Activated CD4-positive, alpha-beta T cell treated with anti-CD3 and anti-CD28 coated beads for 36 hours (primary cell): ENCODE data around the gene FREM1. TPM values are rescaled to one million over a fixed set of nuclear protein-coding genes. Genes with fewer than 3 reads are reported as not detected.

Experiments used
- ATAC-seq: fragments of 200-7000 bp; cut with Tn5 transposase; one replicate; pipeline ENCODE4 v1.10.0; 2021; ENCODE audit warnings: mild to moderate bottlenecking, moderate library complexity
- CTCF ChIA-PET: fragments of 350-600 bp; sonication (Branson Sonifier 250); formaldehyde crosslinking; loops from one replicate; lab custom pipeline; 2021; ENCODE audit warnings: antibody characterized with exemption; lab: Charles Lee
- POLR2A ChIA-PET: fragments of 350-600 bp; sonication (Branson Sonifier 250); formaldehyde crosslinking; loops from one replicate; lab custom pipeline; 2021; ENCODE audit warnings: antibody characterized with exemption, inconsistent platforms; lab: Charles Lee
- DNase-seq: peaks from one replicate; pipeline ENCODE4 v3.0.0-alpha.2; 2020
- H3K27ac Mint-ChIP-seq: one replicate; pipeline ENCODE4 v1.8.0; 2021; ENCODE audit warnings: mixed read lengths
- H3K27me3 Mint-ChIP-seq: one replicate; pipeline ENCODE4 v1.8.0; 2021; ENCODE audit warnings: mixed read lengths
- H3K36me3 Mint-ChIP-seq: one replicate; pipeline ENCODE4 v1.8.0; 2021; ENCODE audit warnings: low read depth, mixed read lengths
- H3K4me1 Mint-ChIP-seq: one replicate; pipeline ENCODE4 v1.8.0; 2021; ENCODE audit warnings: mixed read lengths
- H3K4me3 Mint-ChIP-seq: one replicate; pipeline ENCODE4 v1.8.0; 2021; ENCODE audit warnings: mild to moderate bottlenecking, moderate library complexity, mixed read lengths
- H3K9me3 Mint-ChIP-seq: one replicate; pipeline ENCODE4 v1.8.0; 2021; ENCODE audit warnings: low read depth, mixed read lengths
- intact Hi-C, 2 experiments: fragments of 100-400 bp; cut with DNase I in 1 of 2; cut with micrococcal nuclease in 1 of 2; formaldehyde crosslinking; loops; one replicate each; pipeline versions ENCODE4 v1.14.2 to v1.15.1; 2022 to 2024; cut with DNase I, micrococcal nuclease
- total RNA-seq, 2 experiments: library from RNA; stranded (reverse); gene quantifications; one replicate each; pipeline ENCODE4 v1.2.3, GENCODE V29; 2021

FREM1 gene
- total RNA-seq, 2 experiments from 2014 or later = not detected

DNA sequence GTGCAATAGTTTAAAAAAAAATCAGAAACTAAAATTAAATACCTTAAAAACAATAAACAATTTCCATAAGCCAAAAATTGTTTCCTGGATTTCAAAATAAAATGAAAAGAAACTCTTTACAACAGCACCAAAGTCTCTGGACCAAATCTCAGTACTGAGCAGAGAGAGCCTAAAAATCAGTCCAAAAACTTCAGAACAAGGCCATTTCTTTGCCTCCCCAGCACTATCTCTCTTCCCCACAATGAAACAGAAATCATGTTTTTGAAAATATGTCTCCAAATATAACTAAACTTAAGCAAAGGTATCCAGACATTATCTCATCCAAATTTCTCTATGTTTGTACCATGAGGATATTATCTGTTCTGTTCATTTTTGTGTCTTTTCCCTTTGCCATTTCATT lies 1.0 kb downstream of the FREM1 start:
- no peak for DNase-seq
- CTCF ChIA-PET = no interaction called here
- H3K36me3 Mint-ChIP-seq = no peaks in the 10 kb centered on the region
- no peaks in the 10 kb centered on the region for H3K4me1 Mint-ChIP-seq
- no peak overlapping the region for H3K4me3 Mint-ChIP-seq
- H3K27me3 Mint-ChIP-seq = peaks cover 5% of the 10 kb centered on the region
- no peak overlapping the region for H3K27ac Mint-ChIP-seq
- intact Hi-C loops = no loop called here
- POLR2A ChIA-PET = no interaction called here
- H3K9me3 Mint-ChIP-seq = no peaks in the 10 kb centered on the region
- ATAC-seq = no peak

DNA sequence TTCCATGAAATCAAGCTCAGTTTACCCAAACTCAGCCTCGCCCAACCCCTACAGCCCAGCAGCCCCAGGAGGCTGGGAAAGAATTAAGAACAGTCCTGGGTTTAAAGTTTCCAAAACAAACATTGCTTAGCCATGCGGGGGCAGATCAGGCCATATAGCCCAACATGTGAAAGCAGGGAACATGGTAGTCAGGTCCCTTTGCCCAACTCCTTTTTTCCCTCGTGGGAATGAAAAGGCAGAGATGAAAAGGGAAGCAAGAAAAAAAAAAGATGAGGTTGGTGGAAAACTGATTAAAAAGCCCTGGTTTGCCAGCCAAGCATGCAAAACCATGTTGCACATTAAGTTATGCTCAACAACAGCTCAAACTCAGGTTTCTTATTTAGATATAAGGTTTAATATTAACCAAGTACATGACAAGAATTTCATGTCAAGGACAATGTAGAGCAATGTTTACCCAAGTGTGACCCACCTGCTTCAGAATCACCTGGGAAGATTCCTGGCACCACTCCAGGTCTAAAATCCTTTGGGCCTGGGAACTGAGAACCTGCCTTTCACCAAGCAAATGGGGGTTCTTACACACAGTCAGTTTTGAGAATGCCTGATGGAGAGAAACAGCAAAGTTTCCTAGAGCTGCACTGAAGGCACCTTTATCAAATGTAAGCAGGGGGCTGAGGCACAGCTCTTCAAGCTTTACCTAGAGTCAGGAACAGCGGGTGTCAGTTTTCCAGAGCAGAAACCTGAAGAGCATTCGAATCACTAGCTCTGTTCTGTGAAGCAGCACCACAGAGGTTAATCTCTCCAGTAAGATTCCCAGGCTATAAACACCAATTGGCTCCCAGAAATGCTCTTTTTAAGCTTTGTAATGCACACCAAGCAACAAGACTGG lies 1.7 kb downstream of the FREM1 start:
- ChIA-PET CTCF (no interaction called here), POLR2A (no interaction called here)
- Mint-ChIP-seq H3K9me3 (no peaks in the 10 kb centered on the region), H3K27ac (no peak overlapping the region), H3K36me3 (no peaks in the 10 kb centered on the region), H3K4me1 (no peaks in the 10 kb centered on the region), H3K27me3 (peaks cover 5% of the 10 kb centered on the region), H3K4me3 (no peak overlapping the region)
- intact Hi-C loops = no loop called here
- no peak for ATAC-seq
- DNase-seq = no peak

DNA sequence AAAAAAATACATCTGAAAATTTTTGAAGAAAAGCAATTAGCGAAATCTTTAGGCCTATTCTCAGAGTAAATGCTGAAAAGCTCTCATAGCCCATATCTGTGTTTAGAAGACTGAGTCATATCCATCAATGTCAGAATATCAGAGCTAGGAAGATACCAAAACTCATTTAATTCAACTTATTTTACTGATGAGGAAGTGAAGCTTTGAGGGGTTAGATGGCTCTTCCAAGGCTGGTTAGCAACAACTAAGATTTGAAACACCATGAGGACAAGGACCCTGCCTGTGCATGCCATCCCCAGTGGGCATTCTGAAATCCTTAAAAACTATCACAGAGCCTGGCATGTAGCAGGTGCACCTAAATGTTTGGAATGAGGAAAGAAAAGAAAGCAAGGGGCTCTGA lies 2.5 kb downstream of the FREM1 start:
- Mint-ChIP-seq H3K9me3 (no peaks in the 10 kb centered on the region), H3K4me1 (no peaks in the 10 kb centered on the region), H3K27me3 (peaks cover 3% of the 10 kb centered on the region), H3K36me3 (no peaks in the 10 kb centered on the region), H3K27ac (no peak overlapping the region), H3K4me3 (no peak overlapping the region)
- ATAC-seq = no peak
- no peak for DNase-seq
- CTCF ChIA-PET = no interaction called here
- intact Hi-C loops = no loop called here
- POLR2A ChIA-PET = no interaction called here

DNA sequence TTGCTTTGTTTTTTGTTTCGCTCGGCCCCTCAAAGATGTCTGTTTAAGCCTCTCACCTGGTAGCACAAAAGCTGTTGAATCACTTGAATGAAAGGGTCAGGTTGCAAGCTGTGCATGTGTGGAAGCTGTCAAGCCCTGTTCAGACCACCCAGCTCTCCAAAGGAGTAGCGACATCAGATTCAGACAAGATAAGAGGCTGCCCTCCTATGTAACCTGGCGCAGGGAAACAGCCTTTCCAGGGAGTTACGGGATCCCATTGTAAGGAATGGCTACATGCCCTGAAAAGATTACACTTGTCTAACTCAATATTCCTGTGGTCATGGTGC lies 2.9 kb downstream of the FREM1 start:
- intact Hi-C loops = no loop called here
- Mint-ChIP-seq H3K27me3 (peaks cover 2% of the 10 kb centered on the region), H3K4me1 (no peaks in the 10 kb centered on the region), H3K27ac (no peak overlapping the region), H3K36me3 (no peaks in the 10 kb centered on the region), H3K9me3 (no peaks in the 10 kb centered on the region), H3K4me3 (no peak overlapping the region)
- DNase-seq (no peak), ATAC-seq (no peak)
- CTCF ChIA-PET = no interaction called here
- POLR2A ChIA-PET = no interaction called here

DNA sequence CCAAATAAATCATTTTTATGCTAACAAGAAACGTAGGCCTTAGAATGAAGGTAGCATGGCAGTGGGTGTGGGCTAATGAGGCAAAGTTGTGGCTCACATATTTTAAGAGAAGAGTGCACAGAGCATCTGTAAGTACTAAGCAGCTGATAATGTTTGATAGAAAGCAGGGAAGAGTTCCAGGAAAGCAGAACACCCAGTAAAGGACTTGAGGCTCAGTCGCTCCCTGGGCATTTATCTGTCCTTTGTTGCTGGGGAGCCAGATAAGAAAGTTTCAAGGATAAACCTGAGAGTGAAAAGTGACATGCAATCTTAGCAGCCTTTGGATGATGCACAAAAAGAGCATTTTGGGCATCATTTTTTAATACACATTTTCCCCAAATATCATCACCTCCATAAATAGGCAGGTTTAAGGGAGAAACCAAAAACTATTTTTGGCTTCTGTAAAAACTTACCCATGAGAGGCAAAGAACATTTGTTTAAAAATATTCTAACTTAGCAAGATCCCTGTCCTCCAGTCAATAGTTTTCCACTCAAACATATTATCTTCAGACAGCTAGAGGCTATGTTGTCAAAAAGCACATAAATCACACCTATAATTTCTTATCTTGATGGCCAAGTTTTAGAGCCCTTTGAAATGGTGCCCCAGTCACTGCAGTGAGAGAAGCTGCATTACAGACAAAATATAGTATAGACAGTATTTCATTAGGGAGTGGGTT lies 3.4 kb downstream of the FREM1 start:
- Mint-ChIP-seq H3K27me3 (no peaks in the 10 kb centered on the region), H3K36me3 (no peaks in the 10 kb centered on the region), H3K9me3 (no peaks in the 10 kb centered on the region), H3K4me3 (no peak overlapping the region), H3K4me1 (no peaks in the 10 kb centered on the region), H3K27ac (no peak overlapping the region)
- intact Hi-C loops = no loop called here
- POLR2A ChIA-PET = no interaction called here
- CTCF ChIA-PET = no interaction called here
- DNase-seq (no peak), ATAC-seq (no peak)

DNA sequence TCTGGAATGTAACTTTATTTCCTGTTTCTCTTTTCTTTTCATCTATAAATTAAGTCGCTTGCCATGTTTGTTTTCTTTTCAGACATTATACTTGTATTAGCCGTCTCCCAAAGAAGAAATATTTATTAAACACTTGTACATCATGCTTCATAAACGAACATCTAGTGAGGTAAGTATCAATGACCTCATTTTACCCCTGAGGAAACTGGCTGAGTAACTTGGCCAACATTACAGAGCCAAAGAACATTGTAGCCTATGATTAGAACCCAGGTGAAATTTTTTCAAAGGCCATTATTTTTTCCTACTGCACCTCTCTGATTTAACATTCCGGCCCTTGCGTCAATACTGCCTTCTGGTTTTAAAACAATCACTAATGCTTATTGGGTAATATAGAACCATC lies 4.2 kb downstream of the FREM1 start:
- H3K4me1 Mint-ChIP-seq = no peaks in the 10 kb centered on the region
- no peaks in the 10 kb centered on the region for H3K9me3 Mint-ChIP-seq
- no peak overlapping the region for H3K27ac Mint-ChIP-seq
- CTCF ChIA-PET = no interaction called here
- no peak overlapping the region for H3K4me3 Mint-ChIP-seq
- no peaks in the 10 kb centered on the region for H3K36me3 Mint-ChIP-seq
- ATAC-seq = no peak
- no peak for DNase-seq
- POLR2A ChIA-PET = no interaction called here
- intact Hi-C loops = no loop called here
- no peaks in the 10 kb centered on the region for H3K27me3 Mint-ChIP-seq

DNA sequence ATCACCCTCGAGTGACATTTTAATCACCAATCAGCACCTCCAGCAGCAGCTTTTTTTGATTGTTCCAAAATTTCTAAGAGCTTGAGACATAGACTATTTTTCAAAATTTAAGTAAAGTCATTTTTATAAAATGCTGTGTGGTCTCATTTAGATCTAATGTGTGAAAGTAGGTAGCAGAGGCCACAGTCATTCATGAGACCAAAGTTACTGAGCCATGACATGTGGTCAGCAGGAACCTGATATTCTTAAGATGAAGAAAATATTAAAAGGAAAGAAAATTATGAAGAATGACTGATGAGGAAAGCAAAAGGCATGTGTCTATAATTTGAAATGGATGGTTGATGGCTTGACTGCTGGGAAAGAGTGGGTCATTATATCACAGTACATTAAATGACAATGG lies 7.2 kb downstream of the FREM1 start:
- CTCF ChIA-PET = interaction anchor here (0.7 kb wide), 1 partner anchor 79 kb away, joined by 4 read pairs; no protein-coding TSS in a partner anchor
- Mint-ChIP-seq H3K27me3 (peaks cover 3% of the 10 kb centered on the region), H3K9me3 (no peaks in the 10 kb centered on the region), H3K4me1 (no peaks in the 10 kb centered on the region), H3K36me3 (no peaks in the 10 kb centered on the region), H3K4me3 (no peak overlapping the region), H3K27ac (no peak overlapping the region)
- DNase-seq = no peak
- no peak for ATAC-seq
- POLR2A ChIA-PET = no interaction called here
- intact Hi-C loops = no loop called here

DNA sequence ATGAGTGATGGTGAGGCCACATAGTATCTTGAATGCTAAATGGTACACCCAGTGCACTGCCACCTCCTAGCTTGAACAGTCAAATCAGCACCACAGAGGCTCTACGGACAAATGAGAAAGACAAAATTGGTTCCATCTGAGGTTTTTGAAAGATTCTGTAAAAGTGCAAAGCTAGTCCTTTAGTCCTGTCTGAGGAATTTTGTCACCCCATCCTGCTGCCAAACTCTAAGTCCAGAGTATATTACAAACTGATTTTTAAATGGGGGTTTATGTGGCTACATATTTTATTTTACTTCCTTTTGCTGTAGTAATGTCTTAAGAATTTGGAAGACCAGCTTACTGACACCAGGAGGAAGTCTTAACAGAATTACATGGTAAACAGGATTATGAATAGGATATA lies 7.7 kb downstream of the FREM1 start:
- ChIA-PET CTCF (interaction anchor here (0.7 kb wide), 1 partner anchor 79 kb away, joined by 4 read pairs; no protein-coding TSS in a partner anchor), POLR2A (no interaction called here)
- no peaks in the 10 kb centered on the region for H3K36me3 Mint-ChIP-seq
- peaks cover 3% of the 10 kb centered on the region for H3K27me3 Mint-ChIP-seq
- DNase-seq = no peak
- no peaks in the 10 kb centered on the region for H3K9me3 Mint-ChIP-seq
- no peak overlapping the region for H3K27ac Mint-ChIP-seq
- no peaks in the 10 kb centered on the region for H3K4me1 Mint-ChIP-seq
- ATAC-seq = no peak
- intact Hi-C loops = no loop called here
- no peak overlapping the region for H3K4me3 Mint-ChIP-seq

DNA sequence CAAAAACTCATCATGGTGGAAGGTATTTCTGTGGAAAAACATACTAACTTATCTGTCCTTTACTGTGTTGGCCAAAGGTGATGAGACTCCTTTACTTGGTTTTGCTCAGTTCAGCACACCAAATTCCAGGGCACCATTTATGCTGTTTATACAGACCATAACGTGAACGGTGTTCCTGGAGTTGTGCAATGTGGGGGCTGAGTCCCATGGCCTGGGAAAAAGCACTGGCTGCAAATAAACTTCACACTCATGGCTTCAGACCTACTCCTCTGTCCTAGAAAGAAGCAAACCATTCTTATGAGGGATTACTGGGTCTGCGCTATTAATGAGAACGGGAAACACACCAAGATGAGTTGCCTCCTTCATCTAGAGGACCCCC lies 10.4 kb downstream of the FREM1 start:
- ChIA-PET CTCF (no interaction called here), POLR2A (no interaction called here)
- Mint-ChIP-seq H3K4me1 (no peaks in the 10 kb centered on the region), H3K27ac (no peak overlapping the region), H3K9me3 (no peaks in the 10 kb centered on the region), H3K4me3 (no peak overlapping the region), H3K27me3 (peaks cover 3% of the 10 kb centered on the region), H3K36me3 (no peaks in the 10 kb centered on the region)
- no peak for ATAC-seq
- intact Hi-C loops = no loop called here
- DNase-seq = no peak

DNA sequence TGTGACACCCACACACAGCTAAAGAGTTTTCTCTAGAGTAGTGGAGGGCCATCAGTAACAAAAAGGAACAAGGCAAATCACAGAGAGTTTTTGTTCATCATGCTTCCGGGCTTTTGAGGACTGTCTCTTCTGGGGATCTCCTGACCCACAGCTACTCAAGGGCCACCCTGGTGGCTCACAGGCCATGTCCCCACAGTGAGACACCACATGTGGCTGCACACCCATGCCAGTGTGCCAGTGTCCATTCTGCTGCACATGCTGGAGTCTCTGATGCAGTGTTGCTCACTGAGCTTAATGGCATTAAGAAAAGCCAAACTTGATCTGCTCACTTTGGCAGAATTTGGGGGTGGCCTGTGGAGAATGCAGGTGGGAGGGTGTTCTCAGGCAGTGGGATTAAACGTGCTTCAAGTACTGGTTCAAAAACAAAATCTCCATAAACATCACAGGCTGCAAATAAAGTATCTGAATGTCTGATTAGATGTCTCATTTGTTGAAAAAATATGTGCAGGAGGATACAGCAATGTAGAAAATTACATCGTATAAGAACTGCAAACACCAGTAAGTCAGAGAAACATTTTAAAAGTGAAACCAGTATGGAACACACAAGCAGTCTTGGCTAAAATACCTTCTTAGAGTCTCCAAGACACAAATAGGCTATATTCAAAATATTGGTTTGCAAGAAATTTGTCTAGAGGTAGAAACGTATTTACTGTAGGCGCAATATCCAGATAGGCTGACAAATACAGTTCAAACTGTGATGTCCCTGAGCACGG lies 11.0 kb downstream of the FREM1 start:
- Mint-ChIP-seq H3K27me3 (peaks cover 3% of the 10 kb centered on the region), H3K4me3 (no peak overlapping the region), H3K36me3 (no peaks in the 10 kb centered on the region), H3K9me3 (no peaks in the 10 kb centered on the region), H3K27ac (no peak overlapping the region), H3K4me1 (no peaks in the 10 kb centered on the region)
- intact Hi-C loops = no loop called here
- ATAC-seq (no peak), DNase-seq (no peak)
- ChIA-PET CTCF (no interaction called here), POLR2A (no interaction called here)

DNA sequence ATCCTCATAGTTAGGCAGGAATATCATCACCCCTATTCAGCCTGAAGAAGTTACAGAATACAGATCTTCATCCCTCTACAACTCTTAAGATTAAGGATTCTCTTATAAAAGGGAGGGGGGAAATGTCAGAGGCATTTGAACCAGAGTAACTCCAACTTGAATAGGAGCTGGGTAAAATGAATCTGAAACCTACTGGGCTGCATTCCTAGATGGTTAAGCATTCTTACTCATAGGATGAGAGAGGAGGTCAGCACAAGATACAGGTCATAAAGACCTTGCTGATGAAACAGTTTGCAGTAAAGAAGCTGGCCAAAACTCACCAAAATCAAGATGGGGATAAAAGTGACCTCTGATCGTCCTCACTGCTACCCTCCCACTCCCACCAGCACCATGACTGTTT lies 14.4 kb downstream of the FREM1 start:
- CTCF ChIA-PET = no interaction called here
- Mint-ChIP-seq H3K27me3 (peaks cover 3% of the 10 kb centered on the region), H3K4me1 (no peaks in the 10 kb centered on the region), H3K9me3 (no peaks in the 10 kb centered on the region), H3K4me3 (no peak overlapping the region), H3K36me3 (no peaks in the 10 kb centered on the region), H3K27ac (no peak overlapping the region)
- DNase-seq = no peak
- ATAC-seq = no peak
- POLR2A ChIA-PET = no interaction called here
- intact Hi-C loops = no loop called here

DNA sequence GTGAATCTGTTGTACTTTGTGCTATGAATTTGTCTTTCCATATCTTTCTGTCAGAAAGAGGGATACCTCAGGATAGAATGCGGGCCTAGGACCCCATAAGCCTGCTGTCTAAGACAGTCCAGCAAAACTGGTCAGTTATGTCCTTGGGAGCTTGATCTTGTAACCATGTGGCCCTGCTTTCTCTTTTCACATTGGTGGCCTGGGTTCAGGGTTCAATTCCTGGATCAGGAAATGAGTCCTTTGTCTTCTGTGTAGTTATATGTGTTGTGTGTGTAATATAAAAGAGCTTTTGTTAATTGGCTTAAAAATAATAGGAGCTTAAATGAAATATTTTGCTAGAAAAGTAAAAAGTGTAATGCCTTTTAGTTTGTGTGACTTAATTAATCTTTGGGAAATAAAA lies 16.9 kb downstream of the FREM1 start:
- CTCF ChIA-PET = no interaction called here
- POLR2A ChIA-PET = no interaction called here
- intact Hi-C loops = no loop called here
- H3K27me3 Mint-ChIP-seq = peaks cover 2% of the 10 kb centered on the region
- DNase-seq (no peak), ATAC-seq (no peak)
- no peak overlapping the region for H3K4me3 Mint-ChIP-seq
- H3K27ac Mint-ChIP-seq = no peak overlapping the region
- H3K36me3 Mint-ChIP-seq = no peaks in the 10 kb centered on the region
- H3K4me1 Mint-ChIP-seq = no peaks in the 10 kb centered on the region
- no peaks in the 10 kb centered on the region for H3K9me3 Mint-ChIP-seq
